Stimulated activated CD4-positive, alpha-beta T cell treated with anti-CD3 and anti-CD28 coated beads, Interleukin-4, amount 100 ng/mL, for 4 hours (primary cell): ENCODE measurements around the gene FANCC.

Experiments used
- DNase-seq, 2 experiments: peaks; one replicate each; pipeline ENCODE4 v3.0.0-alpha.2; 2020

FANCC gene

DNA sequence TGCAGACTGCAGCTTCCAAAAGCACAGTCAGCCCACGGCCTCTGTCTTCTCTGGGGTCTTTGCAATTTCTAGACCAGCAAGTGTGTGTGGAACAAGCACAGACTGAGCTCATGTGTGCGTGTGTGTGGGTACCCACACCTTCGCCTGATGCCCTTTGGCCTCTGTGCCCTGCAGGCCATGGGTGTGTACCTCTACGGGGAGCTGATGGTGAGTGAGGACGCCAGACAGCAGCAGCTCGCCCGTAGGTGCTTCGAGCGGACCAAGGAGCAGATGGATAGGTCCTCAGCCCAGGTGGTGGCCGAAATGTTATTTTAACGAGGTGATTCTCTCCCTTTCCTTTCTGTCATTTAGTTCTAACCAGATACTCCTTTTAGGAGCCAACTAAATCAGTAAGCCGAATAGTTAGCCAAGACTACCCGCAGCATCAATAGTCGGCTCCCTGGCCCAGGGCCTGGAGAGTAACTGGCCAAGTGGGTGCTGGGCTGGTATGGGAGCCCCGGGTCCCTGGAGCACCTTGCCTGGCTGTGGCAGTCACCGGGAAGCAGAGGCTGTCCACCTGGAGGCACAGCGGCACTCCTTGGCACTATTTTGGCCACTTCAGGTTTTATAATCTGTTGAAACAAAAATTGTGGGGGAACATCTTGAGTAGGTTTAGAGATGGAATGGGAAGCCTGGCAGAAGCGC is 235.0 kb downstream of the FANCC start:
- no peak for DNase-seq

DNA sequence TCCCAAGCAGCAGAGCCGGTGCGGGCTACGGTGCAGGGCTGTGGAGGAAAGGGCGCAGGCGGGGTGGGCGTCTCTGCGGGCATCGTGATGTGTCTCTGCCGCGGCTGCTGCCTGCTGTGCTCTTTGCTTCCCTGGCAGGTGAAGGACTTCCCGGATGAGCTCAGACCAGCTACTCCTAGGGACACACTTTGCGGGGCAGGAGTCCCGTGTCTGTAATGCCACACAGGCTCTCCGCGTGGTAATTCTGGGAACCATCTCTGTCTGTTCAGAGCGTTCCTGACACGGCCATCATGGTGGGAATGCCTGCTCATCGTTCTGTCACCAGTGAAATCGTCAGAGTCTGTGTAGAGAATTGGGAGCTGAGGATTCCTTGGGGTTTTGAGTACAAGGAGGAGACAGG is 235.5 kb downstream of the FANCC start:
- no peak for DNase-seq

DNA sequence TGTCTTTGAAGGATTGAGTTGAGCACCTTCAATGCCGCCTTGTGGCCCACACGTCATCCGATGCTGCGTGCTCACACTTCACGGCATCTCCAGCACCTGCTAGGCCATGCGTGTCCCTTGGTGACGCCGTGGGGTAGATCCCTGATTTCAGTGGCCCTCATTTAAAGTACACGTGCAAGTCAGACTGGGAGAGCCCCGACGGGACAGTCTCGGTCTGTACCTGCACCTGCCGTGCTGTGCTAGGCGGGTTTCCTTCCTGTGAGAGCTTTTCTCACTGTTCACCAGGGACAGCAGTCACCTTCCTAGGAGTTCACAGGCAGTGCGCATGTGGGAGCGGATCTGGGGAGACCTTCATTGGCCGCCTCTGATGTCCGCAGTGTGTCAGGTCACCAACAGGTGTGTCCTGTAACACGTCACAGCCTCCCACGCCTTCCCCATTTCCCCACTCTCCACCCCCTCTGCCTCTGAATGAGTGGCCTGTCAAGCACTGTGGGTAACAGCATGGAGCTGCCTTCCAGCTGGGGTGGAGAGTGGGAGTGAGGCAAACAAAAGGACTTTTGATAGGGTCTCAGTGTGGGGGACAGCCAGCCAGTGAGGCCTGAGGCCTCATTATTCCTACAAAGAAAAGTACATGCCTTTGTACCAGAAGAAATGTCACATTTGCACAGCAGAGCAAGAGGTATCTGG is 236.4 kb downstream of the FANCC start:
- no peak for DNase-seq

DNA sequence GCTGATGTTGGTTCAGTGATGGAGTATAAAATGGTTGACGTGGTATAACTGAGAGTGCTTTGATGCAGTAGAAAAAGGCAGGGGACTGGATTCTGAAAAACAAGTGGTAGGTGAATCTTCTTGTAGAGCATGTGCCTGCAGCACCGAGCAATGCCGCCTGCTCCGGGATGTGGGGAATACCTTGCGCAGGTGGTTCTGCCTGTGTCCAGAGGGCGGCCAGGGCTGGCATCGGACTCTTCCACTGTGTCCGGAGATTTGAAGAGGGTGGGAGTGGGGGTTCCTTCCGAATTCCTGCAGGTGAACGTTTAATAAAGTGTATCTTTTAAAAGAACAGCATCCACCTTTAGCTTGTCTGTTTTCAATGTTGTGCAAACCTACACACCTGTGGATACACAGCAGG is 238.0 kb downstream of the FANCC start:
- DNase-seq: no peak

DNA sequence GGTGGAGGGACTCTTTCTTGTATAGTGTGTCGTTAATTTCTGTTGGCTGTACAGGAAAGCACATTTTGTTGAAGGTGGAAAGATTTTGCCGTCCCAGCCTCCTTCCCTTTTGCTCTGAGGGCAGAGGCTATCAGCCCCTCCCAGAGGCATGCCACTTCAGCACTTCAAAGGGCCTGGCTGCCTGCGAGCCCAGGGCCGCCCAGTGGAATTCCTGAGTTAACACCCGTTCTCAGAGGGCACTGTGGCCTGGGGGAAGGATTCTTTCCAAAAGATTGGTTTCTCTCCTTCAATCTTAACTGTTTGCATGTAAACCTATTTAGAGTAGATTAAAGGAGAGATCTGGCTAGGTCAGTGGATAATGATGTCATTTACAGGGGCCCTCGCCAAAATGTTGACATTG is 238.6 kb downstream of the FANCC start:
- no peak for DNase-seq

DNA sequence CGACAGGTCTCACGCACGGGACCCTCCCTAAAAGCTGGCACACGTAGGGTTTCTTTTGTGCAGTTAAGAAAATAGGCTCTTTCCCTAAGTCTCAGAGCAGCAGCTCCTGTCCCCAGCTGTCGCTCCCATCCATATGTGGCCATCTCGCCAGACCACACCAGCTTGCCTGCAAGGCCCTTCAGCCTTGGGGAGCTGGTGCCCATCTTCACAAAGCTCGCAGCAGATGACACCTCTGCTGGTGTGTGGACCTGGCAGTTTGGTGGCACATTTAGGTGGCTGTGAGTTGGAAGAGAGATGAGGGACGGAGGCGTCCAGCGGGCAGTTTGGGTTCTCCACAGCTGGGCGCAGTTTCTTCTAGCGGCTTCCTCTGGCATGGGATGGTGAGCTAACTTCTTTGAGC is 239.0 kb downstream of the FANCC start:
- no peak for DNase-seq

DNA sequence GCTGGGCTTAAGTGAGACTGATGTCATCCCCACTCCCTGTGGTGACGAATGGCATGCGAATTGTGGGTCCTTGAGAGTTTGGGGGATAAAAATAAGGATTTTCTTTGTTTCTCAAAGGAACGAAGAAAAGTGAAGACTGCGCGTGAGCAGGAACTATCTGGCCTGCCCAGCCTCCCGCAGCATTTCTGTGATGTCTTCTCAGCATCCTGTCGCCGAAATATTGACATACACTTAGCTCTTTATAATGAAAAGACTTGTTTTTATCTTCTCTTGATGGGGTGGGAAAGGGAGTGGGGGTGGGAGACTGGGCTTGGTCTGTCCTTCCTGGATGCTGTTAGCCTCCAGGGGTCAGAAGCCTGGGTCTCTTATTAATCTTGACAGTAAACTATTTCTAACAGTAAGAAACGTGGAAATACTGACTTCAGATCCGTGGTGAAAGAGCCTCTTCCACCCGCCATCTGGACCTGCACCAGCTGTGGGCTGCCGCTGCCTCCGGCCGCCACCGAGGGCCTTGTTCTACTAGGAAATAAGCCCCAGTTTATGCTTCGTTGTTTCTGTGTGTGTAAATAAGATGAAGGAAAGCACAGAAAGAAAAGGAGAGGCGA is 239.6 kb downstream of the FANCC start:
- no peak for DNase-seq

DNA sequence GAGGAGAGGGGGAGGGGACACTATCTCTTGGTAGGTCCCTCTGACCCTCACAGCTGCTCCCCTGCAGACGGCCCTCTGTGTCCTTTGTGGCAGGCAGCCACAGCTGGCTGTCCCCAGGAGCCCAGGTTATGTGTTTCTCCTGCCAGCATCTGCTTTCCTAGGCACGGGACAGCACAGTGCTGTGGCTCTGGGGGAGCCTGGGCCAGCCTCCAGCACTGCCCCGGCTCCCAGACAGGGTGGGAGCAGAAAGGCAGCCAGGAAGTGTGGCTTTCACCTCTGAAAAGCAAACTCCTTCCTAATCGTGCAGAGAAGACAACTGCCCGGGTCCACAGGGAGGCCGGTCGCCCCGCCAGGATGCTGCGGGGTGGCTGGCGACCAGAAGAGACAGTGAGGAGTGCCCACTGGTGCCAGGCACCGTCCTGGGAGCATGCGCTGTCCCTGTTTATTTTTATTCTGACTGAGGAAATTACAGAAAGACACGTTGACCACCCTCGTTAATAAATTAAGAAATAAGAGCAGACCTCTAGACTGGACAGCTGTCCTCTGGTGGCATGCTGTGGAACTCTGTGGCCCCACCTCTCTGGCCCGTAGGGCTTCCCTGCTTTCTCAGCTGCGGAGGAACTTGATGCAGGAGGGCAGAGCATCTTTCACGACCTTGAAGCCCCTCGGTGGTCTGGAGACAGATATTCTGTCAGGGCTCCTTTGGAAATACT is 240.3 kb downstream of the FANCC start:
- DNase-seq: no peak

DNA sequence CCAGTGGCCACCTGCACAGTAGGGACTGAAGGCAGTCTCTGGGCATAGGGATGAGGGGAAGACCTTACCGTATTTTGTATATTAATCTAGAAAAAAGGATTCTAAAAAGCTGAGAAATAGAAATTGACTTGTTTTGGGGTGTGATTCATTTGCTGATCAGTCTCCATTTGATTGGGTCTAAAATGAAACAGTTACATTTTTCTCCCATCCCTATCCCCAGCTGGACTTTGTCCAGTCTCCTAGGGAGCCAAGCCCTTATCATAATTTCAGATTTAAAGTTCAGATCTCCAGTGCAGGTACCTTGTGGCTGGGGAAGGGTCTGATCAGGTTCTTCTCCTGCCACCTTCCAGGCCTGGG is 240.8 kb downstream of the FANCC start:
- DNase-seq: no peak

DNA sequence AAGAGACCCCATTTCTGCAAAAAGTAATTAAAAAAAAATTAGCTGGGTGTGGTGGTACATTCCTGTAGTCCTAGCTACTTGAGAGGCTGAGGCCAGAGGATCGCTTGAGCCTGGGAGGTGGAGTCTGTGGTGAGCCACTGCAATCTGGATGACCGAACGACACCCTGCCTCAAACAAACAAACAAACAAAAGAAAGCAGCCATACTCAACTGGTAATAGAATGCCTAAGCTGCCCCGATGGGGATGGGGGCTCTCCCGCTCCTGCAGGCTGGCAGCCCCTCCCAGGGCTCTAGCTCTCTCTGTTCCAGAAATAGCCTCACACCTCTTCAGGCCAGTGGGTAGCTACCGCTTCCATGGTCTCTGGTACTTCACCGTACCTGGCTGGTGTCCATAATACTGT is 241.8 kb downstream of the FANCC start:
- no peak for DNase-seq

DNA sequence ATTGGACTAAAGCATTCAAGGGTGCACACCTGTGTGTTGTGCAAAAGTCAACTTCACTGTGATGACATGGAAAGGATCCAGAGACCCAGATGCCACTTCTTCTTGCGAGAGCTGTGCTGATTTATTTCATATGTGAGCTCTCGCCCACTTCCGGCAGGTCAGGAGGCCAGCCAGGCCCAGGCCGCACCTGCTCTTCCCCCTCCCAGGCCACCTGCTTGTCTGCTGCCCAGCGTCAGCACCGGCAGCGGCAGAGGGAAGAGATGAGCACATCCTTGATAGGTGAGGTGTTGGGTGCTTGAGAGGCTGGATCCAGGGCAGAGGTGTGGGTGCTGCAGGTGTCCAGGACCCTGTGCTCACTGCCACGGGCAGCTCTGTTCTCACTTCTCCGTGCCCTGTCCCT is 242.9 kb downstream of the FANCC start:
- no peak for DNase-seq

DNA sequence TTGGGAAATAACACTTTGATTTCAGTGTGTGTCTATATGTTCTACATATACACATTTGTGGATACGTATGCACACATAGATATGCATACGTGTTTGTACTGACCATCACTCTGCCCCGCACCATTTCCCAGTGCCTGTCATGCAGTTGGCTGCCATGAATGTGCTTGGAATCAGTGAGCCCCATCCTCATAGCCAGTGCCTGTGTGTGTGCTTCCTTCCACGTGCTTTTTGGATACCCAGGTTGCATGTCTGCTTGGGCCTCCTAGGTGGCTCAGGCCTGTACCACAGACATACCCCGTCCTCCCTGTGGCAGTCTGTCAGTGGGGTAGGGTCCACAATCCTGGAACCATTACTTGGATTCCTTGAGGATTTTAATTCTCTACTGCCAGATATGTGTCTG is 243.6 kb downstream of the FANCC start:
- no peak for DNase-seq

DNA sequence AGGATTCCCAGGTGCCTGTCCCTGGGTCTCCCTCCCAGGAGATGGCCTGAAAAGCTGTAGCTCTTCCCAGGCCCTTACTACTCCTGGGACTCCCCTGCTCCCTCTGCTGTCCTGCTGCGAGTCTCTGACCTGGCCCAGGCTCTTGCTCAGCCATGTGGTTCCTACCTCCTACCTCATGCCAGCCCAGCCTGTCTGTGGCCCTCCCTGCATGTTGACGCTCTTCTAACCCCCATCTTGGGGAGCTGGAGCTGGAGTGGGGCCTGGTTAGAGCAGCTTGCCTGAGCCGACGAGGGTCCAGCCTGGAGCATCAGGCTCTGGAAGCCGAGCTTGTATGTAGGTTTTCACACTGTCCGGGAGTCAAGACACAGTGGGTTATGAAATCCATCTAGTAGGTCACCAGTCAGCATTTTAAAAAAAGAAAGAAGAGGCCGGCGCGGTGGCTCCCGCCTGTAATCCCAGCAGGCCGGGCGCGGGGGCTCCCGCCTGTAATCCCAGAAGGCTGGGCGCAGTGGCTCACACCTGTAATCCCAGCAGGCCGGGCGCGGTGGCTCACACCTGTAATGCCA is 244.4 kb downstream of the FANCC start:
- no peak for DNase-seq

DNA sequence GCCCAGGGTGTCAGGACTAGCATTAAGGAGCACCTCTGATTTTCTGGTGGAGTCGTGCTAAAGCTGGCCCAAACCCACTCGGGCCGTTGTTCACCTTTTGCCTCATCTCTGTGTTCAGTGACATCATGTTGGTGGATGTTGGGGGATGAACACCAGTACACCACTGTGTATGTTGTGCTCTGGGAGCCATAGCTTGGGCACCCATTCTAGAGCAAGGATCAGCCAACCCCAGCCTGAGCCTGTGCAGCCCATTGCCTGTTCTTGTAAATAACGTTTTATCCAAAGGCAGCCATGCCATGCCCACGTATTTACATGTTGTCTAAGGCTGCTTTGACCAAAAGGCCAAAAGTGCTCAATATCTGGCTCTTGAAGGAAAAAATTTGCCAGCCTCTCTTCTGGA is 245.6 kb downstream of the FANCC start:
- no peak for DNase-seq

DNA sequence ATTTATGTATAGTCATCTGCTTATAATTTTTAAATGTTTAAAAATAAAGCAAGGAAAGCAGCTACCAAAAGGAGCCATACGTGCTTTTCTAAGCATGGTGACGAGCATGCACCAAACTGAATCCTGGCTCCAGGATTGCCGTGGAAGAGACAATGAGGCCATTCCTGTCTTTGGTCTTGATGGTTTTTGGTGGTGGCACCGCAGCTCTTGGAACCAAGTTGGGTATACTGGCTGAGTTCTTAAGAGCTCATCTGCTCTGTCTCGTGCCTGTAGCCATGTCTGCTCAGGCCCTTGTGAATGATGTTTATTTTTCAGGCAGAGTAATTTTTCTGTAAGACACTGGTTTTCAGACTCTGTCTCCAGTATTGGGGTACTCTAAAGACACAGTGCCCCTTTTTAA is 246.1 kb downstream of the FANCC start:
- DNase-seq: no peak

DNA sequence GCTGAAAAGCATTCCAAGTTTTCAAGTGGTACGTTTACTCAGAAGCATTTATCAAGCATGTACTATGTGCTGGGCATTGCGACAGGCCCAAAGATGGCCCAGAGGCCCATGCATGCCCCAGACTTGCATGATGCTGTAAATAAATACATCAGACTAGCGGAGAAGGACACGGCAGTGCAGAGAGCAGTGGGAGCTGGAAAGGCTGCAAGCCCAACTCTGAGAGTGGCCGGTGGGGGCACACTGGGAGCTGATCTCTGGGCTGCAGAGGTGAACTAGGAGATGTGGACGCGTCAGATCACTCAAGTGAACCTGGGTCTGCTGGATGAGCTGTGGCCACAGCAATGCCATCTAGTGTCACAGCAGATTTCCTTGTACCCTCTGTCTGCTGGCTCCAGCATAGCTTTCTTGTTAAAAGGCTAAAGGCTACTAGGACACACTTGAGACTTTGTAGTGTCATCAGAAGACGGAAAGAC is 246.9 kb downstream of the FANCC start:
- no peak for DNase-seq

DNA sequence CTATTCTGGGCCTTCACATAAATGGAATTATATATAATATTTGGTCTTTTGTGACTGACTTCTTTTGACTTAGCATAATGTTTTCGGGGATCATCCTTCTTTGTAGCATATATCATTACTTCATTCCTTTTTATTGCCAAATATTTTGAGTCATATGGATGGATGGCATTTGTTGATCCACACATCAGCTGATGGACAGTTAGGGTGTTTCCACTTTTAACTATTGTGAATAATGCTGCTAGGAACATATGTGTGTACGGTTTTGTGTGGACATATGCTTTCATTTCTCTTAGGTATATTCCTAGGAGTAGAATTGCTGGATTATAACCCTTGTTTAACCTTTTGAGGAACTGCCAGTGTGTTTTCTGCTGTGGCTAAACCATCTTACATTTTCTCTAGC is 249.6 kb downstream of the FANCC start:
- no peak for DNase-seq

DNA sequence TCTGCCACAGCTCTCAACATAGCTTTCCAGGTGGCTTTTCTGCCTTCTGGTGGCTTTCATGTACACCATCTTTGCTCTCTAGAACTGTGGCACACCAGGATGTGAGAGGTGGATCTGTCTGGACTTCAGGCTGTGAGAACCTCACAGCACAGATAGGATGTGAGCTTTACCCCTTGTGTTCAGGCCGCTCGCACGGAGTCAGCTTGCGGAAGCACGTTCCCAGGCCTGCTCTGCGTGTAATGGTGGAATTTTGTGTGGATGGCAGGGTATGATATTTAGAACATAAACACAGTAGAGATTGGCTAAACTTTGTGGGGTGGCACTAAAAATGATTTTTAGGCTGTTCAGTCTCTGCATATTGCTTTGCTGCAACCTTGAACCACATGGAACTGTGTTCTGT is 250.5 kb downstream of the FANCC start:
- DNase-seq: no peak

DNA sequence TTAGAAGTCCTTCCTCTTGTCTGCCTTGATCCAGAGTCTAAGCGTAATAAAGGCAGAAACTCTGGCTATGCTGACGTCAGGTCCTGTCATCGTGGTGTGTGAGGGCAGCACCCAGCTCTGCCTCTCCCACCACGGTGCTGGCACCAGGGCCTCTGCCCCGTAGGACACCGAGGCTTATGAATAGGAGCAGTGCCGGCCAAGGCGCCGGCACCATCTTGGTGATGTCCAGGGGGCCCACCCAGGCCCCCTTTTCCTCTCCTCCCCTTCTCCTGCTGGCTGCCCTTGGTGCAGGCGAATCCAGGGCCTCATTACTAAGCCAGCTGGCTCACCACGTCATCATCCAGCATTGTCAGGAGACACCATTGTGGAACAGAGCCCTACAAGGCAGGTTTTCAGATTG is 252.3 kb downstream of the FANCC start:
- DNase-seq: no peak

DNA sequence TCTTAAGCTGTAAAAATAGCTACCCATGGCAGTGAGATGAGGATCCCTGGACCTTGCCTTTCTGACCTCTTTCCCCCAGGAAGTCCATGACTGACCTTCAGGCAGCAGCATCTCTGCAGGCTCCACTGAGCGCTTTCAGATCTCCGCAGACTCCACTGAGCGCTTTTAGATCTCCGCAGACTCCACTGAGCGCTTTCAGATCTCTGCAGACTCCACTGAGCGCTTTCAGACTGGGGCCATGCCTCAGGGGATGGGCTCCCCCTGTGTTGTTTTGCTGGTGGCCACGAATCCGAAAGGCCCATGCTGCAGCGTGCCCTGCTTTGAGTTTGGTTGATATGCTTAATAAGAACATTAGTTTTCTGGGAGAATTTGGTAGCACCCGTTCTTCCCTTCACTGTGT is 254.2 kb downstream of the FANCC start:
- no peak for DNase-seq

DNA sequence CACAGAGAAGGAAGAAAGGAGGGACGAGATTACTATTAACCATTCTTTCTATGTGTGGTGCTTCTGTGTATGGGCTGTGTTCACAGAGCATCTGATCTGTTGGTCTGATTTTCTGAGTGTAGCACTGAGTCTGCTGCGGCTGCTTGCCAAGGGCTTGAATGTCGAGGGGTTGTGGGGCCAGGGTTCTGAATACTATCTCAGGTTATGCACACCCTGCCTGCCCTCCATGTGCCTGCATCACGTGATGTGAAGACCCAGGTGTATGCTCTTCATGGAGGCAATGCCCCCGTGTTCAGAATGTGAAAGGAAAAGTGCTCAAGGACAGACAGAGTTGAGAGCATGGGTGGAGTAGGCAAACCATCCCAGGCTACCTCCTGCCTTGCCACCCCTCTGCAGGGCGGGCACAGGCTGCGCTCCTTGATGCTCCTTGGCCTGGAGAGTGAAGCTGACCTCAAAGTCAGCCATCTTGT is 254.9 kb downstream of the FANCC start:
- DNase-seq: no peak

DNA sequence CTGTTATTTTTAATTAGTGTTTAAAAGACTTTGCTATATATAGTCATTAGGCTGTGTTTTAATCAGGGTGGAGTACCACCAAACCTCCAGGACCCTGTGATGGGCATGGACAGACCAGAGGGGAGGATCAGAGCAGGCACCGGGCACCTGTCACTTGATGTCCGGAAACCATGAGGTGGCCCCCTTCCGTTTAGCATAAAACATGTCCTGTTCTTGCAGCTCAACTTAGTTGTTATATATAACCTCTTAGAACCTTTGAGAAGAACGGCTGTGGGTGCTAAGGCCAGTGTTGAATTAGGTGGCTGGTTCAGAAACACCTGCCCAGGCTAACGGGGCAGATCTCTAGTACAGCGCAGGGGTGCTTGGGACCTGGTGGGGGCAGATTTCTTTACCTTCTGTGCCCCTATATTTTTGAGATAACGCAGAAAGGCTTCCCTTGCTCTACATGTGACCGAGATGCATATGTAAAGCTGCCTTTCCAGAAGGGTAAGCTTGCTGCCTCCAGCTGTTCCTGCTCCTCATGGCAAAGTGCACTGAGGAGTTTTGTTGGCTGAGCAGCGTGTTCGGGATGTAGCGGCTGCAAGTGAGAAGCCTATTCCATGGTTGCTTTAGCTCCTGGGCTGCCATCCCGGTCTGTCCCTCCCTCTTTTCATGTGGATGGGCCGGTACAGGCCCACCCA is 255.5 kb downstream of the FANCC start:
- no peak for DNase-seq

DNA sequence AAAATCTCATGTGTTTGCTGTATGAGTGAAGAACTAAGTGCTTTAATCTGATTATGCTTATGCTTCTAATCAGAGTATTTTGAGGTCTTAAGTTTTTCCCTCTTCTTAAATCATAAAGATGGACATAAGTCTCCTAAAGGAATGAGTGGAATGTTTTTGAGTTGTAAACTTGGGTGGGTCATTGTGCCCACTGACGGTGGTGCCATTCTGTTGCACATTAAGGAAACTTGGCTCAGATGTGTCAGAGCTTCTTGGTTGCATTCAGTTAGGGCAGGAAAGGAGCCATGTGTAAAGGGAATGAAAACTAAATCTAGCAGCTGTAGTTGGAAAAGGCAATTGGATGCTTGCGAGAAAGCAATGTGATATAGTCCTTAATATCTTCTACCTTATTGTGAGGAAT is 256.6 kb downstream of the FANCC start:
- DNase-seq: no peak
